Ishikawa (cell line): ENCODE results near the gene PRG3.
A peak's percentile ranks its signal among the peaks of the same experiment; 100 is the strongest.

ENCODE experiments used
- CEBPB ChIP-seq: IDR thresholded peaks from 2 replicates; pipeline ENCODE4 v1.6.1; 2012
- CREB1 ChIP-seq: IDR thresholded peaks from 2 replicates; pipeline ENCODE4 v1.6.1; 2012; ENCODE audit warnings: low read depth
- EGR1 ChIP-seq: IDR thresholded peaks from 2 replicates; pipeline ENCODE4 v1.6.1; 2012
- EP300 ChIP-seq: IDR thresholded peaks from 2 replicates; pipeline ENCODE4 v1.6.1; 2012; ENCODE audit warnings: borderline replicate concordance
- FOXM1 ChIP-seq: IDR thresholded peaks from 2 replicates; pipeline ENCODE4 v1.6.1; 2012; ENCODE audit warnings: low read depth, borderline replicate concordance
- NFIC ChIP-seq: IDR thresholded peaks from 2 replicates; pipeline ENCODE4 v1.6.1; 2012
- RAD21 ChIP-seq: IDR thresholded peaks from 2 replicates; pipeline ENCODE4 v1.6.1; 2012; ENCODE audit warnings: low read depth
- TAF1 ChIP-seq: IDR thresholded peaks from 2 replicates; pipeline ENCODE4 v1.6.1; 2012; ENCODE audit warnings: low read depth, mild to moderate bottlenecking
- TCF12 ChIP-seq: IDR thresholded peaks from 2 replicates; pipeline ENCODE4 v1.6.1; 2012; ENCODE audit warnings: low read depth
- TEAD4 ChIP-seq: IDR thresholded peaks from 2 replicates; pipeline ENCODE4 v1.6.1; 2012
- YY1 ChIP-seq: IDR thresholded peaks from 2 replicates; pipeline ENCODE4 v1.6.1; 2012; ENCODE audit warnings: low read depth
- ZBTB7A ChIP-seq: IDR thresholded peaks from 2 replicates; pipeline ENCODE4 v1.6.1; 2012; ENCODE audit warnings: low read depth
- TF ChIP-seq, protein P1 (sequence below): IDR thresholded peaks from 2 replicates; pipeline ENCODE4 v1.6.1; 2012; ENCODE audit warnings: low read depth, mild to moderate bottlenecking
- TF ChIP-seq, protein P2 (sequence below): IDR thresholded peaks from 2 replicates; pipeline ENCODE4 v1.6.1; 2012
- TF ChIP-seq, protein P3 (sequence below): IDR thresholded peaks from 2 replicates; pipeline ENCODE4 v1.6.1; 2012

PRG3 gene

DNA sequence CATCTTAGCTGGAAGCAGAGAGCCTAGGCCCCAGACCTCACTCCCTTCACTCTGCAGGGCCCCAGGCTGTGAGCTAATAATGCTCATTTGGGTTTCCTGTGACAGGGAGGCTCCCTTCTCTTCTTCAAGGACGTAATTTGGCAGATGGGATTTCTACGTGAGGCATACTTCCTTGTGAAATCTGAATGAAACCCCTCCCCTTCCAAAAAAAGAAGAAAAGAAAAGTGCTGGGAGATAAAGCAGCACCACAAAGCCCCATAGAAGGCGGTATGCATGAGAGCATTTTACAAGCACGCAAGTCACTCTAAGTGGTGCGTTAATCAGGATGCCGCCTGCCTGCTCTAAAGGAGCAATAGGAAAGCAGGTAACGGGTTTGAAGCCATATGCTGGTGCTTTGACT lies 37.1 kb downstream of the PRG3 start:
- no peak for TF ChIP-seq CEBPB
- no peak for TF ChIP-seq RAD21
- TF ChIP-seq, protein P1, sequence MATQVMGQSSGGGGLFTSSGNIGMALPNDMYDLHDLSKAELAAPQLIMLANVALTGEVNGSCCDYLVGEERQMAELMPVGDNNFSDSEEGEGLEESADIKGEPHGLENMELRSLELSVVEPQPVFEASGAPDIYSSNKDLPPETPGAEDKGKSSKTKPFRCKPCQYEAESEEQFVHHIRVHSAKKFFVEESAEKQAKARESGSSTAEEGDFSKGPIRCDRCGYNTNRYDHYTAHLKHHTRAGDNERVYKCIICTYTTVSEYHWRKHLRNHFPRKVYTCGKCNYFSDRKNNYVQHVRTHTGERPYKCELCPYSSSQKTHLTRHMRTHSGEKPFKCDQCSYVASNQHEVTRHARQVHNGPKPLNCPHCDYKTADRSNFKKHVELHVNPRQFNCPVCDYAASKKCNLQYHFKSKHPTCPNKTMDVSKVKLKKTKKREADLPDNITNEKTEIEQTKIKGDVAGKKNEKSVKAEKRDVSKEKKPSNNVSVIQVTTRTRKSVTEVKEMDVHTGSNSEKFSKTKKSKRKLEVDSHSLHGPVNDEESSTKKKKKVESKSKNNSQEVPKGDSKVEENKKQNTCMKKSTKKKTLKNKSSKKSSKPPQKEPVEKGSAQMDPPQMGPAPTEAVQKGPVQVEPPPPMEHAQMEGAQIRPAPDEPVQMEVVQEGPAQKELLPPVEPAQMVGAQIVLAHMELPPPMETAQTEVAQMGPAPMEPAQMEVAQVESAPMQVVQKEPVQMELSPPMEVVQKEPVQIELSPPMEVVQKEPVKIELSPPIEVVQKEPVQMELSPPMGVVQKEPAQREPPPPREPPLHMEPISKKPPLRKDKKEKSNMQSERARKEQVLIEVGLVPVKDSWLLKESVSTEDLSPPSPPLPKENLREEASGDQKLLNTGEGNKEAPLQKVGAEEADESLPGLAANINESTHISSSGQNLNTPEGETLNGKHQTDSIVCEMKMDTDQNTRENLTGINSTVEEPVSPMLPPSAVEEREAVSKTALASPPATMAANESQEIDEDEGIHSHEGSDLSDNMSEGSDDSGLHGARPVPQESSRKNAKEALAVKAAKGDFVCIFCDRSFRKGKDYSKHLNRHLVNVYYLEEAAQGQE: no peak

DNA sequence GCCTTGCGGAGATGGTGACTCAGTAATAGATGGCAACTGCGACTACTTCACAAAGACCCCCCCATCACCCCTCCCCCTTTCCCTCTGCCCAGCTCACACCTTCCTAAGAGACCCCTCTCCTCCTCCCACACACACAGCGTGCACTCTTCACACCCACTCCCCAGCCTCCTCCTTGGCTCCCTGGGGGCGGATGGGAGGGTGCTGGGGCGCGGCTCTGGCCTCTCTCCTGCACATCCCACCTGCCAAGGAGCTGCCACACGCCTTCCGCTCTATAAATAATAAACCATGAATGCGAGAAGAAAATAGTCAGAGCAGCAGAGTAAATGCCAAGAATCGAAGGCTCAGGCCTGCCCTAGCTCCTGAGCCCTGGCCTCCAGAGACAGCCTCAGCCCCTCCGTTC lies 38.2 kb downstream of the PRG3 start:
- TF ChIP-seq ZBTB7A (no peak), EP300 (no peak), NFIC (no peak), RAD21 (no peak), CEBPB (no peak), TCF12 (no peak), CREB1 (no peak), FOXM1 (no peak)
- TF ChIP-seq, protein P2, sequence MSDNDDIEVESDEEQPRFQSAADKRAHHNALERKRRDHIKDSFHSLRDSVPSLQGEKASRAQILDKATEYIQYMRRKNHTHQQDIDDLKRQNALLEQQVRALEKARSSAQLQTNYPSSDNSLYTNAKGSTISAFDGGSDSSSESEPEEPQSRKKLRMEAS: no peak
- TF ChIP-seq, protein P1: no peak

DNA sequence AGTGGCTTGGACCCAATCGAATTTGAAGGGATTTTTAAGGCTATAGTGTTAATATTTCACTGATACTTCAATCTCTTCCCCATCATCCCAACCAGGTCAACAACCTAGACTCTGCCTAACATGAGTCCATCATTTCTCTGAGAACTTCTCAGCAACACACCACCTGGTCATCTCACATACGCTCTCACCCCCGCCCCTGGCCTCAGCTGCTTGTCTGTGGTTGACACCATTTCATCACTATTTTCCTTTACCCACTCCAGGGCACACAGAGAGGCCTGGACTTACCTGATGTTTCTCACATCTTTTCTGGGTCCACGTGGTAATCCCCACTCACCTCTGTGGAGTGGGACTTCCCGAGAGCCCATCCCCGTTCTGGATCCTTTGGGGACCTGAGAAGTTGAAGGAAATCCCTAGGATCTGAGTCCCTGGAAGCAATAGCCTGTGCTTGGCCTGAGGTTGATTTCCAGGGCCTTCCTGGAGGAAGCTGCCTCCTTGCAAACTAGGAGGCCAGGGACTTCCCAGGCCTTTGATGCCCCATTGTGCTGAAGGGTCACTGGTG lies 39.6 kb downstream of the PRG3 start:
- TF ChIP-seq ZBTB7A (no peak), EGR1 (no peak), TEAD4 (no peak), RAD21 (no peak), YY1 (no peak), CREB1 (no peak), TCF12 (no peak), TAF1 (no peak), CEBPB (no peak), EP300 (no peak), FOXM1 (no peak), NFIC (no peak)
- TF ChIP-seq, protein P2: no peak
- TF ChIP-seq, protein P1: no peak
- TF ChIP-seq, protein P3, sequence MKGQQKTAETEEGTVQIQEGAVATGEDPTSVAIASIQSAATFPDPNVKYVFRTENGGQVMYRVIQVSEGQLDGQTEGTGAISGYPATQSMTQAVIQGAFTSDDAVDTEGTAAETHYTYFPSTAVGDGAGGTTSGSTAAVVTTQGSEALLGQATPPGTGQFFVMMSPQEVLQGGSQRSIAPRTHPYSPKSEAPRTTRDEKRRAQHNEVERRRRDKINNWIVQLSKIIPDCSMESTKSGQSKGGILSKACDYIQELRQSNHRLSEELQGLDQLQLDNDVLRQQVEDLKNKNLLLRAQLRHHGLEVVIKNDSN: no peak

DNA sequence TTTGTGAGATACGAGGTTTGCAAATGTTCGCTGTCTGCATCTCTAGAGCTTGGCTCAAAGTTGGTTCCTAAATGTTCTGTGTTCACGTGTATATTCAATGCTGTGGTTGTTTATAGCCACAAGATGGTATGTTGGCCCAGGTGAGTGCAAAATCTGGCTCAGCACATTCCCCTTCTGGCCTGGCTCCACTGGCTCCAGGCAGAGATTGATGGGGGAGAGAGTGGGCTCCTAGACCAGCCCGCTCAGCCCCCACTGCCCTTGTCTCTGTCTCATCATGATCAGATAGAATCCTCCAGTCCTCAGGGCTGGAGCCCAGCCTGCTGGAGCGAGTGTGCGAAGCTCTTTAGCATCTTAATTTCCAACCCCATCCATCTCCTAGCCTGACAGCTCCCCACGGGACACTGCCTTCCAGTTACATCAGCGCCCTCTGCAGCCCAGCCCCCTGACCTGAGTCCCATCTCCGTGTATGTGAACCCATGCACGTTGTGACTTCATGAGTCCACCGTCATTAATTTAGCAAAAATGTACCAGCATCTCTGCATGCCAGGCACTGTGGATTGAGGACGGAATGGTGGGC lies 40.8 kb downstream of the PRG3 start:
- peak; percentile 31 for TF ChIP-seq RAD21
- no peak for TF ChIP-seq EP300

DNA sequence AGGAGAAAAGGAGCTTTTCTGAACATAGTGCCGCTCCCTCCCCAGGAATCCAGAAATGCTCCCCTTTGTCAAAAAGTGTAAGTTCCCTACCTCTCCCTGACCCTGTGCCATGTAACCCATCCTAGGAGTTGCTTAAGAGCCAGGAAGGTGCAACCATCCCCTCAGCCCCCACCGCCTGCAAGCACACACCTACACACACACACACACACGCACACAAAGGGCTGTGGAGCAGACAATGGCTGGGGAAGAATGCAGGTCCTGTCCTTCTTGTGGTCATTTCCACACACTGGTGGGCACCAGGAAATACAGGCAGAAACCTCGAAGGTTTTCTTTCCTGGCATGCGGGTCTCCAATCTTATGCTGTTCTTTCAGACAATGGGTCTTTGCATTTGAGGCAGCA lies 41.6 kb downstream of the PRG3 start:
- TF ChIP-seq, protein P2: no peak
- TF ChIP-seq CEBPB (no peak), NFIC (no peak), FOXM1 (no peak)

DNA sequence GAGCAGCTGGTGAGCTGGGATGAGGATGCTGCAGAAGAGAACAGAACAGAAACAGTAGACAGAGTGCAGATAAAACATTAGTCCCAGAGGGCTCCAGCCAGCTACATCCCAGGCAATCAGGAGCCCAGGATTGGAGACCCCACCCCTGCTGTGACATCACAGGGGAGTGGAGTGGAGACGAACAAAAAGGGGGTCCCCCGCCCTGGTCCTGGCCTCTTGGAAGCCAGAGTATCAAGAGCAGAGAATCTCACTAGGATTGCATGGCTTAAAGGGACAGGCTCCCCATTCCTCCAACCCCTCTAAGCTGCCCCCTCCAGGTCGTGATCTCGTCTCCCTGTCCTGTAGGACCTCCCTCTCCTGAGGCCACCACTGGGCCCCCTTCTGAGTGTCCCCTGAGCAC lies 42.8 kb downstream of the PRG3 start, which contains the start of gene P2RX3:
P2RX3 (plus strand) TSS at position 211 of the 400 bp plus-strand sequence. CDS start 199 bp downstream, outside the sequence.
- no peak for TF ChIP-seq TCF12
- TF ChIP-seq EP300: no peak
- TF ChIP-seq, protein P3: no peak
